GM12874 (cell line): ENCODE data around the gene PACC1.

ENCODE experiments used
- TF ChIP-seq, protein P1 (sequence below): IDR thresholded peaks from 2 replicates; pipeline ENCODE4 v1.5.1; 2011; ENCODE audit warnings: low read depth, mild to moderate bottlenecking, control low read depth, low read length, moderate library complexity; ENCODE audit not compliant: insufficient read depth

Gene PACC1

GRCh38 chr1:212402666-212403321 is 11.9 kb downstream of the PACC1 start:
- TF ChIP-seq, protein P1, sequence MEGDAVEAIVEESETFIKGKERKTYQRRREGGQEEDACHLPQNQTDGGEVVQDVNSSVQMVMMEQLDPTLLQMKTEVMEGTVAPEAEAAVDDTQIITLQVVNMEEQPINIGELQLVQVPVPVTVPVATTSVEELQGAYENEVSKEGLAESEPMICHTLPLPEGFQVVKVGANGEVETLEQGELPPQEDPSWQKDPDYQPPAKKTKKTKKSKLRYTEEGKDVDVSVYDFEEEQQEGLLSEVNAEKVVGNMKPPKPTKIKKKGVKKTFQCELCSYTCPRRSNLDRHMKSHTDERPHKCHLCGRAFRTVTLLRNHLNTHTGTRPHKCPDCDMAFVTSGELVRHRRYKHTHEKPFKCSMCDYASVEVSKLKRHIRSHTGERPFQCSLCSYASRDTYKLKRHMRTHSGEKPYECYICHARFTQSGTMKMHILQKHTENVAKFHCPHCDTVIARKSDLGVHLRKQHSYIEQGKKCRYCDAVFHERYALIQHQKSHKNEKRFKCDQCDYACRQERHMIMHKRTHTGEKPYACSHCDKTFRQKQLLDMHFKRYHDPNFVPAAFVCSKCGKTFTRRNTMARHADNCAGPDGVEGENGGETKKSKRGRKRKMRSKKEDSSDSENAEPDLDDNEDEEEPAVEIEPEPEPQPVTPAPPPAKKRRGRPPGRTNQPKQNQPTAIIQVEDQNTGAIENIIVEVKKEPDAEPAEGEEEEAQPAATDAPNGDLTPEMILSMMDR: no peak

DNA sequence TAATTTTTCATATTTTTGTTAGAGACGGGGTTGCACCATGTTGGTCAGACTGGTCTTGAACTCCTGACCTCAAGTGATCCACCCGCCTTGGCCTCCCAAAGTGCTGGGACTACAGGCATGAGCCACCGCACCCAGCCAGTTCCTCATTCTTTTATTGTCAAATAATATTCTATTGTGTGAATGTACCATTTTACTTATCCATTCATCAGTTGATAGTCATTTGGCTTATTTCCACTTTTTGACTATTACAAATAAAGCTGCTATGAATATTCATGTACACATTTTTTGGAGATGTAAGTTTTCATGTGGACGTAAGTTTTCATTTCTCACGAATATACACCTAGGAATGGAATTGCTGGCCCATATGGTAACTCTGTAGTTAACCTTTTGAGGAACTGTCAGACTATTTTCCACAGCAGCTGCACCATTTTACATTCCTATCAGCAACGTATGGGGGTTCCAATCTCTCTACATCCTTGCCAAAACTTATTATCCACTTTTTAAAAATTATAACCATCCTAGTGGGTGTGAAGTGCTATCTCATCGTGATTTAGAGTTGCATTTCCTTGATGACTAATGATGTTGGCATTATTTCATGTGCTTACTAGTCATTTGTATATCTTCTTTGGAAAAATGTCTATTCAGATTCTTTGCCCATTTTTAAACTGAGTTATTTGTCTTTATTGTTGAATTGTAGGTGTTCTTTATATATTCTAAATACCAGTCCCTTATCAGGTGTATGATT is 12.7 kb downstream of the PACC1 start:
- TF ChIP-seq, protein P1: no peak

DNA sequence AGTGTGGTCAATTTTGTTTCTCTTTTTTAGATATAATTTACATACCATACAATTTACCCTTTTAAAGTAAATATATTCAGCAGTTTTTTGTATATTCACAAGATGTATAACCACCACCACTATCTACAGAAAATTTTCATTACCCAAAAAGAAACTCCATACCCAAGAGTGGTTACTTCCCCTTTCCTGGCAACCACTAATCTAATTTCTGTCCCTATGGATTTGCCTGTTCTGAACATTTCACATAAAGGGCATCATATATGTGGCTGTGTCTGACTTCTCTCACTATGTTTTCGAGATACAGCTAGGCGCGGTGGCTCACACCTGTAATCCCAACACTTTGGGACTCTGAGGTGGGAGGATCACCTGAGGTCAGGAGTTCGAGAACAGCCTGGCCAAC is 13.6 kb downstream of the PACC1 start:
- TF ChIP-seq, protein P1: no peak

DNA sequence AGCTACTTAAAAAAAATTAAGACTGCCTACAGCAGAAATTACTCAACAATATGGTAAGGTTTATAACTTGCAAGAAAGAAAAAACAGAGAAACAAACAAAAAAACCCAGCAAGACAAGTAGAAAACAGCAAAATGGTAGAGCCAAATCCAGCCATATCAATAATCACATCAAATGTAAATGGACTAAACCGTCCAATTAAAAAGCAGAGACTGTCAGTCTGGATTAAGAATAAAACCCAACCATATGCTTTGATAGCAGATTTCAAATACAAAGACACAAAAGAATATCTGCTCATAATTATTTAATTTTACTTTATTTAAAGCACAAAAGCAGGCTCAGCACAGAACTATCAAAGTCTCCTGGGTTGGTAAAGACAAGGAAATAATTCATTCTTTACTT is 17.5 kb downstream of the PACC1 start:
- TF ChIP-seq, protein P1: no peak

DNA sequence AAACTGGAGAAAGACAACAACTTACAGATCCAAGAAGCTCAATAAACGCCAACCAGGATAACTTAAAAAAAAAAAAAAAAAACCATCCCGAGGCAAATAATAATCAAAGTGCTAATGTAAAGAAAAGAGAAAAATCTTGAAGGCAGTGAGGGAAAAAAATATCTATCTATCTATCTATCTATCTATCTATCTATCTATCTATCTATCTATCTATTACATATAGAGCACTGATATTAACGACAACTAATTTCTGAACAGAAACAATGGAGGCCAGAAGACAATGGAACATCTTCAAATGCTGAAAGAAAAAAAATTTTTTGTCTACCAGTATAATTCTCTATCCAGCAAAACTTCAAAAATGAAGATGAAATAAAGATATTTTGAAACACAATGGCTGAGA is 18.0 kb downstream of the PACC1 start:
- TF ChIP-seq, protein P1: no peak

DNA sequence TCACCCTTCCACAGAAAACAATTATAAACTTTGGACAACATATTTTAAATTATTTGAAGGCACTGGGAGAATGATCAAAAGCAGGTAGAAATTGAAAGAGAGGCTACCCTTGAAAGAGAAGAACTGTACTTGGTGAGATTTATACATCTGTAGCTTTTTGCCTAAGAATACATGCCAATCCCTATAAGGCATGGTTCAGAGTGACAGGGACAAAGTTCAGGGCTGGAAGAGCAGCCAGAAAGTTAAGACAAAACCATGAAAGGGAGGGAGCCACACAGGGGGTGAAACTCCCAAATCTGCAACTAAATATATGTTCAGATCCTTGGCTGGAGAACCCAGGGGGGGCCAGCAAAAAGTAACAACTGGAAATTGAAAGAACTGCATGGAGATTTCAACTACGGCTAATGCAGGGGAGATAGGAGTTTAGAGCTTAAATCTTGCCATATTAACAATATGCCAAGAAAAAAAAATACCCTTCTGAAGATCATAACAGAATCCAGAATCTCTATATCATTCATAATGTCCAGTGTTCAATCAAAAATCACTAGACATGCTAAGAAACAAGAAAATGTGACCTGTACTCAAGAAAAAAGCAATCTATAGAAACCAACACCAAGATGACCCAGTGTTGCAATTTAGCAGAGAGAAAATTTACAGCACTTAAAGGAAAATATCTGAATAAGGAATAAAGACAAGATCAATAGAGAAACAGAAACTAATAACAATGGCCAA is 25.5 kb downstream of the PACC1 start:
- TF ChIP-seq, protein P1: no peak

DNA sequence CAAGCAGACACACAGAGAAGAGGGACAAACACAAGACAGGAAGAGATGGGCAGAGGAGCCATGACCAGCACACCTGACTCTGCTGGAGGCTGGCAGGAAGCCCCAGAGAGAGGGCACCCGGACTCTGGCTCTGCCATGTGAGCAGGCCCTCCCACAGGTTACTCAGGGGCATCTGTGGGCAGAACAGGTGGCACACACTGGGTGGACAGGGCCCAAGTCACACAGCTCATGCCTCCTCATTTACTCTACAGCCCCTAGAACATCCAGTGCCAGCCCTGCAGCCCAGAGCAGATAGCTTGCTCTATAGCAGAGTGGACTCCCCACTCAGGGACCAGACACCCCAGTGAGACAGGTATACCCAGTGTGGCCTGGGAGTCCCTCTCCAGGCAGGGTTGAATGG is 28.7 kb downstream of the PACC1 start:
- TF ChIP-seq, protein P1: no peak
